NCI-H1694 treated with DMSO at 0.1 percent for 48 hours (cell line): ENCODE results near the gene CEP44.
"Not testable (repeated sequence)": the region's sequence is repeated elsewhere in the genome, so short reads cannot be mapped to it uniquely, and the experiment has no call there.

Experiments
- DNase-seq: peaks from one replicate; lab custom pipeline; 2025; lab: John Stamatoyannopoulos, UW

The CEP44 gene, protein sequence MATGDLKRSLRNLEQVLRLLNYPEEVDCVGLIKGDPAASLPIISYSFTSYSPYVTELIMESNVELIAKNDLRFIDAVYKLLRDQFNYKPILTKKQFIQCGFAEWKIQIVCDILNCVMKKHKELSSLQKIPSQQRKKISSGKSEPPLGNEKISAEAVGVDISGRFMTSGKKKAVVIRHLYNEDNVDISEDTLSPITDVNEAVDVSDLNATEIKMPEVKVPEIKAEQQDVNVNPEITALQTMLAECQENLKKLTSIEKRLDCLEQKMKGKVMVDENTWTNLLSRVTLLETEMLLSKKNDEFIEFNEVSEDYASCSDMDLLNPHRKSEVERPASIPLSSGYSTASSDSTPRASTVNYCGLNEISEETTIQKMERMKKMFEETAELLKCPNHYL

DNA sequence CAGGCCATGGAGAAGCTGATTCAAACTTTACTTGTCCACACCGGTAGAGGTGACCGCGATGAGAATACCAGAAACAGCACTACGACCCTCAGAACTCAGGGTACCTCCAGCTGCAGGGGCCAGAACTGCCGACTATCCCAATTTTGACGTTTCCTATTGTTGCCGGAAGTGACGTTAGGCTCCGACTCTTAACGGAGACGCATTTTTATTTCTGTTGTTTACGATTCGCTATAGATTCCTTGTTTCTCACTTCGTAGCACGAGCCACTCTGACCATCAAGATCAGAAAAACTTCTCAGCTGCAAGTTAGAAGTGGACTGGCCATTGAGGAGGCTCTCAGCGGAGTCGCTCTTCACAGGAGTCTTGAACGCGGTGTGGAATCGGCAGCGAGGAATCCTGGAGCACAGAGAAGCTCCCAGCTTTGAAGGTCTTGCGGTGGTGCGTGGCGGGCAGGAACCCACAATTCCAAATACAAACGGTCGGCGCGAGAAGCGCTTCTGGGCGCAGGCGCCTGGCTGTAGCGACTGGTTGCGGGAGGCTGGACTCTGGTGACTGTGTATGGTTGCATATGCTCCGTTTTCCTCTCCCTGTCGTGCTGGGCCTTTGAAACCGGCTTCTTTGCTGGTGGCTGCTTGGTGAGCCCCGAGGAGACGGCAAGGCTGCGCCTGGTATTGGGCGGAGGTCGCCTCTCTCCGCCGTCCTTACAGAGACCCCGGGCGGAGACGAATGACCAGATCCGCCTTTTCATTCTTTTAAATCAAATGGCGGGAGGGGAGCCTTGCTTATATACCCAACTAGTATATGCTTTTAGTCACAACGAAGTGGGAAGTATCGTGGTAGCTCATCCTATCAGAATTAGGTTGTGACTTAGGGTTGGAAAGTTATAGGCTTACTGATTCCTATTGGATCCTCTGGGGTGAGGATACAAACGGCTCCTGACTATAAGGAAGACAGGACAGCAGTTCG lies at the start of gene CEP44, which contains the start of gene FBXO8:
Gene CEP44 (plus strand): TSS at position 405 of the 965 bp plus-strand sequence. CDS start 15,211 bp downstream, outside the sequence.
Gene FBXO8 (minus strand): TSS at position 161 of the 965 bp plus-strand sequence. CDS start 20,575 bp downstream, outside the sequence.
- DNase-seq: peak; percentile 71

DNA sequence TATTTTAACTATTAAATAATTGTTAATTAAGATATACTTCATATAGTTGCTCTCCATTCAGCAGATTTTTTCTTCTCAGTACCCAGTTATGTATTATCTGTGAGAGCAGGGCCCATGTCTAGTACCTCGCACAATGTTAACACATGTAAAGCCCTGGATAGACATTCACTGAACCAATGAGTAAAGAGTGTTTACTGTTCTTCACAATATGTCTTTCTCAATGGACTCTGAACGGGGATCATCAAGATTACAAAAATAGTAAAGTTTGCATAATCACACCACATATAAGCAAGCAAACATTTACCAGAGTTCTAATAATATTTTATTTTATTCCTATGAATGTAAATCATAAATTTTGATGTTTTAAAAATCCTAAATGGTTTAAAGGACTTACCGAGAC lies 47.4 kb upstream of the CEP44 start:
- no peak for DNase-seq

DNA sequence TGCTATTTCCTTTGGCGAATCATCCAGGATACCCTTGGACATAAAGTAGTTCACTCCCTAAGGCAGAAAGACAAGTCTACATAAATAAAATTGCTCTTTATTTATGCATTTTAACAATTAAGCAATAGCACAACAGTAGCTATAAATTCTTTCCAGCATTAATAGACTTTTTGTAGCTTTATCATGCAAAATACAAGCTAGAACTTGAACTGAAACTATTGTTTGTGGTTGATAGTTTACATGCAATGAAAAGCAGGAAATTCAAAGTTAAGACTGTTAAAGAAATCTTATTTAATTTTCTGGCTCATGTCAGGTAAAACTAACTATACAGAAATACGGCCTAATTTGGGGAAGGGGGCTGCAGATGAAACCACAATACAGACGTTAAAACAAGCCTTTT lies 42.5 kb upstream of the CEP44 start:
- DNase-seq: no peak

DNA sequence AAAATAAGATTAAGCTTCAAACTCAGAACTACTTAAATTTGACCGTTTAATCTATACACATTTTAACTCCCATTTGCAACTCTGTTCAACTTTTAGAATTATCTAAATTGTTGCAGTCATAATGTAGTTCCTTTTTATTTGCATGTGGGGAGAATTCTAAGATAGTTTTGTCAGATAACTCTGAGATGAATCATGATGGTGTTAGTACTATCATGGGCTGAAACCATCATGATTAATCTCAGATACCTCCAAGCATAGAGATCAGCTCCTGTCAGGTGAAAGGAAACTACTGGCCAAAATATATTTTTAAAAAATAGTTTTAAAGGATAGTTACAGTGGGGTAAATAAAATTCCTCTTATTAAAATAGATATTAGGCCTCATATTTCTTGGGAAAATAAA lies 39.3 kb upstream of the CEP44 start:
- DNase-seq: no peak

DNA sequence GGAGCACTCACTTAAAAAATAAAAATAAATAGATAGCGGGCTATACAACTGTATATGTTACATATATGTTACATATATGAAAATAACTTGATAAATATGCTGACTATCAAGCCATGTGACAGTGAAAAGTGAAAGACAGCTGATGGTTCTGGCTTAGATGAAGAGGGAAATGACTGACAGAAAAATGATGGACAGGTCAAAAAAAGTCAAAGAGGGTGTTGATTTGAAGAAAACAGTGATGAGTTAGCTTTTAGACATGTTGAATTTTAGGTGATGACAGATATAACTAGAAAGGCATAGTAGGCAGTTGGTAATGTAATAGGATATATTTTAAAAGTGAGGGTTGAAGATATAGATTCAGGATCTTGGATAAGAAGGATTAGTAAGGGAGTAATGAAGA lies 38.0 kb upstream of the CEP44 start:
- no peak for DNase-seq

DNA sequence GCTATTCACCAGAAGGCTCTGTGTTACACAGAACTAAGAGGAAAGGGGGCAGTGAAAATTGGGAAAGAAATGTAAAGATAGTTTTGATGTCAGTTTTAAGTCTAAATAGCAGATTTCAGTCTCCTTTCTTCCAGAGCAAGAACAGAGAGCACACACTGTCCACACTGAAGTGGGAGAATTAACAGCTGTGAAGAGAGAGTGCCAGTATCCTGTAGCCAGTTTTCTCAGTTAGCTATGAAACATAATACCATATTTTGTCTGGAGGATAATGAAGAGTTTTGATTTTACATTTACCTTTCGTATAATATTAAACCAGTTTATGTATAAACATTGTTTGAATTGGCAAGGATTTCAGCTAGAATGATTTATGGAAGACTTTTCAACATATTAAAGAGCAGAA lies 35.3 kb upstream of the CEP44 start:
- no peak for DNase-seq

DNA sequence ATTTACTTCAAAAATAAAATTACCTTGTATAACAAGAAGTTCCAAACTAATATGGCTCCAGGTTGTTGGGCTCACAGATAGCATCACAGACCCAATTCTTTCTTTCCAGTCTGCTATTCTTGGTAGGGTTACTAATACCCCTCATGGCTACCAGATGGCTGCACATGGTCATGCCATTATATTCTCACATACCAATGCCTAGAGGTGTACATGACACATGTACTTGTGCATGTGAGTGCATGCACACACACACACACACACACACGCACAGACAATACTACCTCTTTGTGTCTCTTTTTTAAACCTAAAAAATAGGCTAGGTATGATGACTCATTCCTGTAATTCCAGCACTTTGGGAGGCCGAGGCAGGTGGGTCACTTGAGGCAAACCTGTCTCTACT lies 31.3 kb upstream of the CEP44 start:
- no peak for DNase-seq

DNA sequence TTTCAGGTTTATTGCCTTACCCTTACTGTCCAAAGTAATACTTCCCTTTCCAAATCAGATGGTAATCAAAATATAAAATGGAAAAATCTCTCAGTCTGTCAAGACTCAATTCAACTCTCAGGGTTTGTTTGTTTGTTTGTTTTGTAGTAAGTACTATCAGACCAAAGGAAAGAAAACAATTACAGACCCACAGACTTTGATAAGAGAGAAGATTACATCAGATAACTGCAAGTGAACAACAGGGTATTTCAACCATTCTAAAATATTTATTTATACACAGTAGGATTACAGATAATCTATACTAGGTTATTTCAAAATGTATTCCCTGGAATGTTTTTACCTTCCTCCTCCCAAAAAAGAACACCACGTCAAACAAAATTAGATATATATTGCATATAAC lies 29.1 kb upstream of the CEP44 start:
- no peak for DNase-seq

DNA sequence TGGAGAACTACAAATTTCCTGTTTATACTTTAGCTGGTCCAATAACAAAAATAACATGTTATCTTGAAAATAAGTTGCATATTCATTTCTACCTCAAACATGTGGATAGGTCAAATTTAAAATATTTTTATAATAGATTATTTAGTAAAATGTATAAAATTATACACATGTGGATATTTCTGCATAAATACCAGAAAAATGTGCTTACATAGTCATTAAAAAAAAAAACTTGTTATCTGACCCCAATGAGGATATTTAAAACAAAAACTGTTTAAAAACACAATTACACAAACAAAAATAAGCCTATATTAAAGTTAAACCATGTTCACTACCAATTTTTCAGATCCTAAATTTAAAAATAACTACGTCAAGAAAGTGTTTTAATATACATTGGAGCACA lies 28.3 kb upstream of the CEP44 start:
- DNase-seq: no peak

DNA sequence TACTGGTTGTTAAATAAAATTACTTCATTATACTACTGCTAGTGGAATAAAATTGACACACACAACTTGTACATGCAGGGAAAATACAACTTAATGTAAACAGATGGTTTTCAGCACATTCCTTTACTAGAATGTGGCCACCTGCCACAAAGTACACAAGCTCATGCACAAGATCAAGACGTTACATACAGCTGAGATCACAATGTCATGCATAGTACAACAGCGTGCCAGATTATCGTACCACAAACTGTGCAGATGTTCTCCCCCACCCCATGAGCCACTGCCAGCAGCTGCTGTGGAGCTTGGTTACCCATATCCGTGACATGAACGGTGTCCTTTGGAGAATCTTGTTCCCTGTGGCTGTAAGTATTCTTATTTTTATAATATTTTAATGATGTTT lies 27.9 kb upstream of the CEP44 start:
- peak; percentile 6 for DNase-seq

DNA sequence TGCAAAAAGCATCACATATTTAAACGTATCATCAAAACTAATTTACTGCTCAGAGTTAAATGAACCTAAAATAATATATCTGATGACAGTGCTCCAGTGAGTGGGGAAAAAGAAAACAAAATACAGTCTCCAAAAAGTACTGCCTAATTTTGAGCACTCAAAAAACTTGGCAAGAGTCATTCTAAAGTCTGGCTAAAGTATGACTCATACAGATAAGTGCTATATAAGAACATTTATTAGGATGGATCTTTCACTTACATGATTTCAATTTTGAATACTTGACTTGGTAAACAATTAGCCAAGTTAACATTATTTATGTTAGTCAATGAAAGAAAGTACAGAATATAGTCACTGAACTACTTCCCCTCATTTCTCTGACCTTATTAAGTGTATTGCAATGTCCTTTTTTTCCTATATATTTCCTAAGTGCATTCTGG lies 27.4 kb upstream of the CEP44 start:
- no peak for DNase-seq

DNA sequence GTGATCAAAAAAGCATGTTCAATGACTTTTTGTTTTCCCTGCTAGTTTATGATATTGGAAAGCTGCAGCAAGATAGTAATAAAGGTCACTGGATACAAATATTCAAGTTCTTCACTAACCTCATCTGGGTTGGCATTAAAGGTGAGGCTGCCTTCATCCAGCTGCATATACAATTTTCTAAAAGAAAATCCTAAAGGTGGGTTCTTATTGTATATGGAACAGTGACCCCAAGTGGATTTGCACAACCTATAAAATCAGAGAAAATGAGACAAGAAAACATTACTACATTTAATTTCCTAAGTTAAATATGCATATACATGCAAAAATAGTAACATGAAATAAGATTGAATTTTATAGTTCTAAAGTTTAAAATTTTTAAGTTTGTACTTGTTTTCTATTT lies 24.1 kb upstream of the CEP44 start:
- no peak for DNase-seq

DNA sequence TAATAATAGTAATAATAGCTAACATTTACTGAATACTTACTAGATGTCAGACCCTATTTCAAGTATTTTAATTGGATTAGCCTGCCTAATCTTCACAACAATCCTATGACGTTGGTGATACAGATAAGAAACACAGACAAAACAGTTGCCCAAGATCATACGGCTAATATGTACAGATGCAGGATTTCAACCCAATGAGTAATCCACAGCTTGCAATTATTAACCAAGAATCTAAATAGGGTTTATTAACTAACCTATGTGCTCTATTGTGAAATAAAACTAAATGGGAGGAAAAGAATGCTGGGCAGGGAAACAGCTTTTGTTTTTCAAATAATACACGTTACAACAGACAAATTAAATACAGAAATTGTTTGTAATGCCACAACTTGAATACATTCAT lies 23.6 kb upstream of the CEP44 start:
- DNase-seq: no peak

DNA sequence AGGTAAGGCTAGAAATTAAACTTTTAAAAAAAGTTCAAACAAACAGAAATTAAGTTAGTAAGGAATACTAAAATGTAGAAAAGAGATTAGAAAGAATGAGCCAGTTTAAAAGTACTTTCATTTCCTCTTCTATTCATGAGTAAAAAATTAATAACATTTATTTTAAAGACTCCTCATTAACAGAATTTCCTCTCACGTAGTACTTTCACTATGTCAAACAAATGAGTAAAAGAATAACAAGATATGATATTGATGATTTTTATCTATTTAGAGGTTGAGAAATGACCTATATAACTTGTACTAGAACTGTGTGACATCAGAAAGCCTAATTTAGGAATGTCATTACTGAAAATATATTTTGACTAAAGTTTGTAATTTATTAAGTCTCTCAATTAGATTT lies 22.3 kb upstream of the CEP44 start:
- not testable (repeated sequence) for DNase-seq

DNA sequence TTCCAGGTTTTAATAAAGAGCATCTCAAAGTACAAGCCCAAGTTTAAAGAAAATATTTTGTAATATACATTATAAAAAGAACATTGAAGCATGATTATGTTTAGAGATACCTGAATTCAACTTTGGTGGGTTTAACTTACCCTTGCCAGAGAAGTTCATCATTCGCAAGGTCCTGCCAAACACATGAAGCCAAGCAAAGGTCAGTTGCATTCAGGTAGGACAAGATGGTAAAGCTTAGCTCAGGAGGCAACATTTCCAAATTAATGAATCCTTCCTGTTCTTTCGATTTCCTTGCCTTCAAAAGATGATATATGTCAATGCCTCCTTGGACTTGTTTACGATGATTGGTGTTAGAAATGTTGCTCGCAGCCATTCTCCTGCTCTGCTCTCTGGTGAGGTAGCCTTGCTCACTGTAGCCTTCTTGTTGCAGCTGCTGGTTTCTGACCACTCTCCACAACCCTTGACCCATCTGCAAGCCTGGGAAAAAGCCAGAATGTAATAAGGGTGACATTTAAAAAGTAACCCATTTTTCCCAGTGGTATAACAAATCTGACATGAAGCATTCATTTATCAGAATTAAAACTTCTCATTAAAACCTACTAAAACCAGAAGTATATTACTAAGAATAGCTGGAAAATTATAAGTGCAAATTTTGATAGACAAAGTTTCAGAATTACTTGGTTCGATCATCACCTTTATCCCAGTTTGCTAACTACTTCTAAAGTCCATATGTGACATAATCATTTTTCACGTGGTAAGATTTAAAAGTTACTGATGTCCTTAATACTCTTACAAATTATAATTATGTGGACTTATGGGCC lies 20.9 kb upstream of the CEP44 start:
- DNase-seq: no peak

DNA sequence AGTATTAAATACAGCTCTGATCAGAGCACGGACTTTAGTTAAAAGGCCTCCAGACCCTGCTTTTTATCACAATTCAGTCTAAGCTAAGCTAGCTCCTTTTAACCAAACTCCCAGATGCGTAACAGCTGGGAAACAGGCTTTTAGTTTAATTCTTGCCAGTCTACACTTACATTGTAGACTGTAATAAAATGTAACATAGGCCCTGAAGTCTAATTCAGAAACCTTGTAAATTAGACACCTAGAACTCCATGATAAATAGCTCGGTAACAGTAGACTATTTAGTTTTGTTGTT lies 20.3 kb upstream of the CEP44 start:
- DNase-seq: no peak

DNA sequence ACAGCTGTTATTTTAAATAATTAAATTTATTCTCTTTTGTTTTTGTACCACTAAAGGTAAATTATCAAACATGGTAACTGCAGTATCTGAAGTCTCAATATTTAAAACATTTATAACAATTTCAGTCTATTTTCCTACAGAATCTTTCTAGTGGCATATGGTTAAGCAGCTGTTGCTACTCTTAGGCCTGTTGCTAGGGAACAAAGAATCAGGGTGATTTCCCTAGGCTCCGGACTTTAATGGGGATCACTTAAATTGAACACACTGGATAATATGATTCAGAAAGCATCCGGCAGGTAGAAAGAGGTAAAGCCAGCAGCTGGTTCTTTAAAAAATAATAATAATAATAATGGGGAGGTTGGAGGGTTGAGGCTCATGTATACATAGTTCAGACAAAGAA lies 17.8 kb upstream of the CEP44 start:
- peak; percentile 52 for DNase-seq

DNA sequence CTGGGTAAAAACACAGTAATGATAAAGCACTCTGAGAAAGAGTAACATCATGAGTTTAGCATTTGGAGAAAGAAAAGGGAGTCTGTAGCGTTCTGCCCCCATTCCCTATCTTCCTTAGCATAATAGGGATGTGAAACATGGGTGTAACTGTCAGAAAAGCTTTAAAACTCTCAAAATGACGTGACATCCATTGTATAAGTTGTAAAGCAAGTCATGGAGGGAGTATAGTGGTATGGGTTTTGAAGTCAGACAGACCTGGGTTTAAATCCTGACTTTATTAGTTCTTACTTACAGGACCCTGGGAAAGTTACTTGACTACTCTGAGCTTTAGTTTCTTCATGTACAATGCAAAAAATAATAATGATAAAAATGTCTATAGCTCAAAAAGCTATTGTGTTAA lies 17.3 kb upstream of the CEP44 start:
- DNase-seq: no peak

DNA sequence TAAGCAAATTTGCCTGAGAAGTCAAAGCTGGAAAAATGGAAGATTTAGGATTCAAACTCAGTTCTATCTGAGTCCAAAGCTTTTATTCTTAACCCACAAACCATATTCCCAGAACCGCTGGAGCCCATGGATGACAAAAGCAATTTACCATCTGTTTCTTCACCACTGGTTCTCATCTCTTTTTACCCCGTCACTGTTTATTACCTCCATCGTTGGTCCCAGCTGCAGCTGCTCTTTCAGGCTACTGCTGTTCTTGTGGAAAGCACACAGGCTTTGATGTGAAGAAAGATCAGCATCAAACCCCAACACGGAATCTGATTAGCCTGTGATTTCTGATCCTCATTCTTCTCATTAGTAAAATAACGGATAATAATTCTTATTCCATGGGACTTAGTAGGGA lies 9.8 kb upstream of the CEP44 start:
- DNase-seq: peak; percentile 35

DNA sequence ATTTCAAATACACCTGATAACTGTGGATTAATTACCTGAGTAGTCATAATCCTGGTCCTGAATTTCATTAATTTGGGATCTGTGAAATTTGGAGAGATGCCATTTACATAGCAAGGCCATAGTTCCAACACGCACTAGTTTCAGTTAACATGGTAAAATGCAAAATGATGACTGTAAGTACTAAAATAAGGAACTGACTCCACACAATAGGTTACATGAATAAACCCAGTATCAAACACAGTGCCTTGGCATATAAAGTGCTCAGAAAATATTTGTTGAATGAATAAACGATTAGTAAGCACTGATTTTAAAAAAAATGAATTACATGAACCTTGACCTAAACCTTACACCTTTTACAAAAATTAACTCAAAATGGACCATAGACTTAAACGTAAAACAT lies 9.3 kb upstream of the CEP44 start:
- DNase-seq: no peak

DNA sequence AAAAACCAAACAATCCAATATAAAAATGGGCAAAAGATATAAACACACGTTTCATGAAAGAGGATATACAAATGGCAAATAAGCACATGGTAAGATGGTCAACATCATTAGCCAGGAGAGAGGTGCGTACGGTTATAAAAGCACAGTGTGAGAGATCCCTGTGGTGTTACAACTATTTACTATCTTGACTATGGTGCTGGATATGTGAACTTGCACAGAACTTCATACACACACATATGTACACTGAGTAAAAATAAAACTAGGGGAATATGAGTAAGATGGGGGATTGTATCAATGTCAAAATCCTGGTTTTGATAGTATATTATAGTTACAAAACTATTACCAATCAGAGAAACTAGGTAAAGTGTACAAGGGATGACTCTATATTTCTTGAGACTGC lies 8.6 kb upstream of the CEP44 start:
- no peak for DNase-seq

DNA sequence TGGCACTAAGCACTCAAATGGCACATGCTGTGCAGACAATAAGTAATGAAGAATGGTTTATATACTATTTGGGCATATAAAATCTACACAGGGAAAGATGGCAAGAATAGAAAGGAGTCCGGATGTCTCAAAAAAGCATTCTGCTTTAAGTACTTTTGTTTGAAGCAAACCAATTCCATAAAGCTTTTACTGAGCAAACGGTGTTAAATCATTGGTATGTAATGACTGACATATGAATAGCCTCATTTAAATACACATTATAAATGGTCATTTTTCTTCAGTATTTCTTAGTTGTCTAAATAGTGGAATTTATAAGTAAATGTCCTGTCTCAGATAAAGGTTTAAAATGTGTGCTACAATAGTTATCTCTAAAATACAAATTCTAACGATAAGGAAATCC lies 6.3 kb upstream of the CEP44 start:
- DNase-seq: no peak
